ENCODE results near the gene CCDC106.

DNA sequence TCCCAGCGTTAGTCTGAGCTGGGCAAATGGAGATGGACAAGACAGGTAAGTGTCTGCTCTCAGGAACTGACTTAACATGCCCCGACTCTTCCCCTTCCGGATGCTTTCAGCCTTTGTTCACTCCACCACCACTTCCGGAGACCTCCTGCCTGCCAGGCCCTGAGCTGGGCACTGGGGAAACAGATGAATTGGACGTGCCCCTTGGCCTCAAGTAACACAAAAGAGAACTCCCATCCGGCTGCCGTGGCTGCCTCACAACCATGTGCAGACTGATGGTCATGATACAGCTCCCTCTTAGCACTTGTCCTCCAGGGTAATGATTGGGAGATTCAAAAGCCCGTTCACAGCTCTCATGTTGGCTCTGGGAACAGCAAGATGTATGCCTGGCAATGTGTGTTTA lies 30.6 kb upstream of the CCDC106 start:
- TF ChIP-seq POLR2A (IDR thresholded peaks at IDR 0.05): no peak
- TF ChIP-seq, protein P1, sequence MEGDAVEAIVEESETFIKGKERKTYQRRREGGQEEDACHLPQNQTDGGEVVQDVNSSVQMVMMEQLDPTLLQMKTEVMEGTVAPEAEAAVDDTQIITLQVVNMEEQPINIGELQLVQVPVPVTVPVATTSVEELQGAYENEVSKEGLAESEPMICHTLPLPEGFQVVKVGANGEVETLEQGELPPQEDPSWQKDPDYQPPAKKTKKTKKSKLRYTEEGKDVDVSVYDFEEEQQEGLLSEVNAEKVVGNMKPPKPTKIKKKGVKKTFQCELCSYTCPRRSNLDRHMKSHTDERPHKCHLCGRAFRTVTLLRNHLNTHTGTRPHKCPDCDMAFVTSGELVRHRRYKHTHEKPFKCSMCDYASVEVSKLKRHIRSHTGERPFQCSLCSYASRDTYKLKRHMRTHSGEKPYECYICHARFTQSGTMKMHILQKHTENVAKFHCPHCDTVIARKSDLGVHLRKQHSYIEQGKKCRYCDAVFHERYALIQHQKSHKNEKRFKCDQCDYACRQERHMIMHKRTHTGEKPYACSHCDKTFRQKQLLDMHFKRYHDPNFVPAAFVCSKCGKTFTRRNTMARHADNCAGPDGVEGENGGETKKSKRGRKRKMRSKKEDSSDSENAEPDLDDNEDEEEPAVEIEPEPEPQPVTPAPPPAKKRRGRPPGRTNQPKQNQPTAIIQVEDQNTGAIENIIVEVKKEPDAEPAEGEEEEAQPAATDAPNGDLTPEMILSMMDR (IDR thresholded peaks at IDR 0.05): no peak

Data from adrenal gland (tissue), 5 donors.